Fibroblast of villous mesenchyme (primary cell): ENCODE results near the gene TMEM184B. TPM values are rescaled to one million over a fixed set of nuclear protein-coding genes. Genes with fewer than 3 reads are reported as not detected.

Source experiments
- DNase-seq: peaks from one replicate; pipeline ENCODE4 v3.0.0-alpha.2; 2010; ENCODE audit warnings: low read depth
- H3K4me3 ChIP-seq: 2 replicates; pipeline ENCODE4 v1.5.1; 2011; ENCODE audit warnings: low read depth, mild to moderate bottlenecking, low read length
- CTCF ChIP-seq: IDR thresholded peaks from 2 replicates; pipeline ENCODE4 v1.5.1; 2012; ENCODE audit warnings: low read depth, mild to moderate bottlenecking, low read length; ENCODE audit not compliant: insufficient read depth
- total RNA-seq: library from RNA; depleted of rRNA; stranded (reverse); fragments of >200 nt; gene quantifications from 2 replicates; pipeline ENCODE4 v1.2.3, GENCODE V29; 2012

TMEM184B gene
- total RNA-seq, 1 donor = 44.9 TPM

- no peak for DNase-seq
- no peak overlapping the region for H3K4me3 ChIP-seq
- TF ChIP-seq CTCF = no peak
These were observed 25.1 kb downstream of the TMEM184B start for GRCh38 chr22:38247713-38248112.

GRCh38 chr22:38246692-38247091, 26.1 kb downstream of the TMEM184B start:
- no peak for DNase-seq
- TF ChIP-seq CTCF = no peak
- no peak overlapping the region for H3K4me3 ChIP-seq

- no peak for DNase-seq
- H3K4me3 ChIP-seq = no peak overlapping the region
- TF ChIP-seq CTCF = no peak
These were observed 26.7 kb downstream of the TMEM184B start for GRCh38 chr22:38246046-38246658.

- H3K4me3 ChIP-seq = no peak overlapping the region
- peak; percentile 51 for DNase-seq
- TF ChIP-seq CTCF = no peak
These were observed 28.7 kb downstream of the TMEM184B start for GRCh38 chr22:38244106-38244505.

GRCh38 chr22:38243007-38243765, 29.6 kb downstream of the TMEM184B start:
- no peak overlapping the region for H3K4me3 ChIP-seq
- TF ChIP-seq CTCF = no peak
- peak; percentile 96 for DNase-seq

GRCh38 chr22:38240734-38241252, 32.0 kb downstream of the TMEM184B start:
- DNase-seq = peak; percentile 87
- TF ChIP-seq CTCF = no peak

More at GRCh38 chr22:38240734-38241252, 32.0 kb downstream of the TMEM184B start:
- H3K4me3 ChIP-seq = no peak overlapping the region
